ENCODE data around the gene PDLIM4. TPM values are rescaled to one million over a fixed set of nuclear protein-coding genes. Genes with fewer than 3 reads are reported as not detected.

Gene PDLIM4
- total RNA-seq, 2 experiments from 2014 or later = 2.3 TPM; not detected in 1

GRCh38 chr5:132277971-132278853 lies 20.7 kb downstream of the PDLIM4 start:
- ATAC-seq (no peak), DNase-seq (no peak)
- Mint-ChIP-seq H3K4me1 (no peaks in the 10 kb centered on the region), H3K27ac (no peak overlapping the region), H3K4me3 (no peak overlapping the region), H3K27me3 (peaks cover 15% of the 10 kb centered on the region), H3K36me3 (no peaks in the 10 kb centered on the region), H3K9me3 (ENCODE audit: low read depth) (no peaks in the 10 kb centered on the region)
- CTCF ChIA-PET = no interaction called here

- Mint-ChIP-seq H3K27me3 (peaks cover 10% of the 10 kb centered on the region), H3K27ac (no peak overlapping the region), H3K36me3 (no peaks in the 10 kb centered on the region), H3K4me1 (no peaks in the 10 kb centered on the region), H3K4me3 (no peak overlapping the region), H3K9me3 (ENCODE audit: low read depth) (no peaks in the 10 kb centered on the region)
- ATAC-seq = no peak
- no peak for DNase-seq
- CTCF ChIA-PET = interaction anchor here (0.6 to 3.8 kb wide), 4 partner anchors 8 to 221 kb away, joined by 3 to 11 read pairs (median 8); partner anchors contain the start of gene SLC22A4
Measured at GRCh38 chr5:132279801-132280200, 22.3 kb downstream of the PDLIM4 start.

- DNase-seq = no peak
- Mint-ChIP-seq H3K9me3 (ENCODE audit: low read depth) (no peaks in the 10 kb centered on the region), H3K36me3 (no peaks in the 10 kb centered on the region), H3K27me3 (peaks cover 10% of the 10 kb centered on the region), H3K27ac (no peak overlapping the region), H3K4me3 (no peak overlapping the region), H3K4me1 (no peaks in the 10 kb centered on the region)
- CTCF ChIA-PET = interaction anchor here (1.1 to 3.8 kb wide), 5 partner anchors 8 to 30 kb away, joined by 3 to 11 read pairs (median 4); partner anchors contain the start of gene SLC22A4
- no peak for ATAC-seq
Measured at GRCh38 chr5:132280371-132281240, 23.1 kb downstream of the PDLIM4 start.

- Mint-ChIP-seq H3K27me3 (peaks cover 10% of the 10 kb centered on the region), H3K36me3 (no peaks in the 10 kb centered on the region), H3K4me3 (no peak overlapping the region), H3K27ac (no peak overlapping the region), H3K4me1 (no peaks in the 10 kb centered on the region), H3K9me3 (ENCODE audit: low read depth) (no peaks in the 10 kb centered on the region)
- CTCF ChIA-PET = interaction anchor here (1.4 to 3.8 kb wide), 4 partner anchors 10 to 21 kb away, joined by 4 to 11 read pairs (median 8); partner anchors contain the start of gene SLC22A4
- ATAC-seq (no peak), DNase-seq (peak; percentile 31)
Measured at GRCh38 chr5:132281856-132282614, 24.5 kb downstream of the PDLIM4 start.

- ATAC-seq (no peak), DNase-seq (peak; percentile 34)
- CTCF ChIA-PET = interaction anchor here (0.8 kb wide), 1 partner anchor 10 kb away, joined by 4 read pairs; the partner anchor contains the start of gene SLC22A4
- H3K27me3 Mint-ChIP-seq = peaks cover 10% of the 10 kb centered on the region
- no peak overlapping the region for H3K27ac Mint-ChIP-seq
- H3K4me3 Mint-ChIP-seq = no peak overlapping the region
- no peaks in the 10 kb centered on the region for H3K36me3 Mint-ChIP-seq
- H3K4me1 Mint-ChIP-seq = no peaks in the 10 kb centered on the region
- H3K9me3 Mint-ChIP-seq (ENCODE audit: low read depth) = no peaks in the 10 kb centered on the region
Measured at GRCh38 chr5:132283423-132284043, 26.0 kb downstream of the PDLIM4 start.

DNA sequence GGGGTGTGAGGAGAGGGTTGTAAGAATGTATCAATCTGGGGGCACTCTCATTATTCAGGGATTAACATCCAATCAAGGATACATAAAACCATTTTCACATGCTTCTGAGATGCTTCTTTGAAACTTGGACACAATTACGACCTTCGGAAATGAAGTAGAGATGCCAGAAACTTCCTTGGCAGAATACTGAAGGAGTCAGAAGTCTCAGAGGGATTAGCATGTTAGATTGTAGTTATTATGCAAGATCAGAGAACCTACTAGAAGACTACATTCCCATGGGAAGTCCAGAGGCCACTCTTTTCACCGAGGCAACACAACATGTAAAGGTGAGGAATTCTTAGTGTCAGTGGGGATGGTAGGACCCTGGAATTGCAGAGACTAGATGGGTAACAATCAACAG lies 31.6 kb downstream of the PDLIM4 start:
- Mint-ChIP-seq H3K9me3 (ENCODE audit: low read depth) (no peaks in the 10 kb centered on the region), H3K4me3 (no peak overlapping the region), H3K27ac (no peak overlapping the region), H3K27me3 (no peaks in the 10 kb centered on the region), H3K36me3 (no peaks in the 10 kb centered on the region), H3K4me1 (peaks cover 4% of the 10 kb centered on the region)
- DNase-seq (no peak), ATAC-seq (no peak)
- CTCF ChIA-PET = interaction anchor here (1.2 kb wide), 1 partner anchor 17 kb away, joined by 4 read pairs; no protein-coding TSS in a partner anchor

GRCh38 chr5:132291026-132291425 lies 33.5 kb downstream of the PDLIM4 start:
- no peaks in the 10 kb centered on the region for H3K9me3 Mint-ChIP-seq (ENCODE audit: low read depth)
- H3K4me3 Mint-ChIP-seq = no peak overlapping the region
- no peaks in the 10 kb centered on the region for H3K27me3 Mint-ChIP-seq
- H3K36me3 Mint-ChIP-seq = no peaks in the 10 kb centered on the region
- CTCF ChIA-PET = interaction anchor here (0.8 to 1.6 kb wide), 4 partner anchors 10 to 53 kb away, joined by 3 to 6 read pairs (median 4); no protein-coding TSS in a partner anchor
- H3K27ac Mint-ChIP-seq = no peak overlapping the region
- ATAC-seq (no peak), DNase-seq (no peak)
- peaks cover 19% of the 10 kb centered on the region for H3K4me1 Mint-ChIP-seq

DNA sequence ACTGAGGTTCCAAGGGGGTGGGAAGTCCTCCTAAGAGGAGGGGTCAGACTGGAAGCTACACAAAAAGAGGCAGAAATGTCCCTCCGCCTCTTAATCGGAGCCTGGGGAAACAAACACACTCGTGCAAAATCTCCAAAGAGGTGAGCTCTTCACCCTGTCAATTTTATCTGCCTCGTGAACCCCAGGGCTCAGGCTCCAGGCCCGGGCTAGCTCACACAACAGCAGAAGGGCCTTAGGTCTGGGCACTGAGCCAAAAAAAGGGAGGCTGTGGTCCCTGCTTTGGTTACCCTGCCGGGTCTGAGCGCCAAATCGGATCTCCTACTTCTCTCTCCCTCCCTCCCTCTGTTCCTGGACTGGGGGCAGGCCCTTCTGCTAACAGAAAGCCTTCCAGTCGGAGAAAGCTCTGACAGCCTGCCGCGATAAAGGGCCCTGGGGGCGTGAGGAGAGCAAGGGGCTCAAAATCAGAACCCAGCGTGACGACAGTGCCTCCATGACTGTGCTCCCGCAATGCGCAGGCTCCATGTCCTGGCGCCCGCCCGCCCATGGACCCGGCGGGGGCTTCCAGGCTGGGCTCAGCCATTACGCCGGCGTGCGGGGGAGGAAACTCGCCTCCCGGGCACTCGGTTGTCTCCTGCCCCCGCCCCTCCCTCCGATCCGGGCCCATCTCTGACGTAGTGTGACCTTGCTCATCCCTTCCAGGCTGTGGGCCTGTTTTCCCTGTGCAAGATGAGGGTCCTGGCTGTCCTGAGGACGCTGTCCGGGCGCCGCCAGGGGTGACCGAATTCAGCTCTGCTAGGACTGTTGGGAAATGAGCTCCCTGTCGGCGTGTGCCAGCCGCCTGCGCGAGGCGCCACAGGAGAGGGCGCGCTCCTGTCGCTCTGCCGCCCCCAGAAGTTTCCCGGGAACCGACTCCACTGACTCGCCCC lies 35.8 kb downstream of the PDLIM4 start:
- peaks cover 21% of the 10 kb centered on the region for H3K4me1 Mint-ChIP-seq
- H3K36me3 Mint-ChIP-seq = no peaks in the 10 kb centered on the region
- H3K27me3 Mint-ChIP-seq = no peaks in the 10 kb centered on the region
- H3K9me3 Mint-ChIP-seq (ENCODE audit: low read depth) = no peaks in the 10 kb centered on the region
- DNase-seq = peak; percentile 77
- peak overlapping the region; percentile 80 for H3K27ac Mint-ChIP-seq
- peak overlapping the region; percentile 83 for H3K4me3 Mint-ChIP-seq
- ATAC-seq = peak; percentile 53
- CTCF ChIA-PET = interaction anchor here (0.9 to 2.7 kb wide), 17 partner anchors 8 to 218 kb away, joined by 3 to 12 read pairs (median 4); no protein-coding TSS in a partner anchor

DNA sequence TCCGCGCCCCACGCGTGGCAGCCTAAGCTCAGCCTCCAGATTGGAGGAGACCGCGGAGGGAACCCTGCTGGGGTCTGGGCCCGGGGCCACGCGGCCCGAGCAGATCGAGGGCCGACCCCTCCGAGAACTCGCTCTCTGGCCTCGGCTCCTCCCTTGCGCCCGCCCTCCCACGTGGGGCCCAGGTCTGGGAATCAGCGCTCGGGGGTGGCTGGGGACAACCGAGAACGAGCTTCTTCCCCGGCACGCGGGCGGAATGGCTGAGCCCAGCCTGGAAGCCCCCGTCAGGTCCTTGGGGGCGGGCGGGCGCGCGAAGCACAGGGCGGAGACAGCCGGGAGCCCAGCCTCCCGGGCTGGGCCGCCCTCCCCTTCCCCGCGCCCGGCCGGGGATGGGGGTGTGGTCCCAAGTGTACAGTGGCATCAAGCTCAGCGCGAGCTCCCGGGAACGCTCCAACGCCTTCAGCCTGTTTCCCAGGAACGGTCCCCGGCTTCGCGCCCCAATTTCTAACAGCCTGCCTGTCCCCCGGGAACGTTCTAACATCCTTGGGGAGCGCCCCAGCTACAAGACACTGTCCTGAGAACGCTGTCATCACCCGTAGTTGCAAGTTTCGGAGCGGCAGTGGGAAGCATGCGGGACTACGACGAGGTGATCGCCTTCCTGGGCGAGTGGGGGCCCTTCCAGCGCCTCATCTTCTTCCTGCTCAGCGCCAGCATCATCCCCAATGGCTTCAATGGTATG lies 36.7 kb downstream of the PDLIM4 start, which contains the start of gene SLC22A4:
SLC22A4 (plus strand) TSS at position 403 of the 736 bp plus-strand sequence; CDS start at position 626, 223 bp downstream.
- peak; percentile 81 for DNase-seq
- ATAC-seq = peak; percentile 84
- Mint-ChIP-seq H3K27me3 (no peaks in the 10 kb centered on the region), H3K4me3 (peak within 1 kb of the TSS; percentile 83), H3K4me1 (peaks cover 21% of the 10 kb centered on the region), H3K9me3 (ENCODE audit: low read depth) (no peaks in the 10 kb centered on the region), H3K27ac (peak within 1 kb of the TSS; percentile 80), H3K36me3 (no peaks in the 10 kb centered on the region)
- CTCF ChIA-PET = interaction anchor here (0.6 to 2.7 kb wide), 16 partner anchors 9 to 231 kb away, joined by 3 to 12 read pairs (median 4); no protein-coding TSS in a partner anchor

DNA sequence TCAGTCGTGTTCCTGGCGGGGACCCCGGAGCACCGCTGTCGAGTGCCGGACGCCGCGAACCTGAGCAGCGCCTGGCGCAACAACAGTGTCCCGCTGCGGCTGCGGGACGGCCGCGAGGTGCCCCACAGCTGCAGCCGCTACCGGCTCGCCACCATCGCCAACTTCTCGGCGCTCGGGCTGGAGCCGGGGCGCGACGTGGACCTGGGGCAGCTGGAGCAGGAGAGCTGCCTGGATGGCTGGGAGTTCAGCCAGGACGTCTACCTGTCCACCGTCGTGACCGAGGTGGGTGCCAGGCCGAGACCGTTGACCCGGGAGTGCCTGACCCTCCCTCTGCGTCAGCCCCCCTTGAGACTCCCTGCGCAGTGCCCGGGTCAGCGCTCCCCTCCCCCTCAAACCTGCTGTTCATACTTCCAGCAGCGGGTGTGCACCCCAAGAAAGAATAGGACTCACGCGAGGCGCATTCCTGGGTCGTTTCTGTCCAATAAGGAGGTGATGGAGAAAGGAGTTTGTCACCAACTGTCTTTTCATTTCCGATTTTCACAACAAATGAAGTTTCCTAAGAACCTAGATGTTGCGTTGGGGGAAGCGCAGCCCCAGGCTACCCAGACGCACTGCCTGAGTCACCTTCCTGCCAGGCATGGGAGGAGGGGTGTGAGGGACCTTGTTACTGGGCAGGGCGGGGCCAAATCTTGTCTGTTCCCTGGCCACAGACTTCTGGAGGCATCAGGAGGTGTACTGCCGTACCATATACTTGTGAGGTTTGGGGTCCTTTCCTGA lies 37.4 kb downstream of the PDLIM4 start:
- DNase-seq (peak; percentile 81), ATAC-seq (peak; percentile 52)
- peak overlapping the region; percentile 73 for H3K27ac Mint-ChIP-seq
- H3K36me3 Mint-ChIP-seq = no peaks in the 10 kb centered on the region
- peak overlapping the region; percentile 83 for H3K4me3 Mint-ChIP-seq
- H3K27me3 Mint-ChIP-seq = no peaks in the 10 kb centered on the region
- CTCF ChIA-PET = interaction anchor here (2.4 to 2.7 kb wide), 4 partner anchors 14 to 91 kb away, joined by 6 to 12 read pairs (median 11); no protein-coding TSS in a partner anchor
- H3K4me1 Mint-ChIP-seq = peaks cover 21% of the 10 kb centered on the region
- no peaks in the 10 kb centered on the region for H3K9me3 Mint-ChIP-seq (ENCODE audit: low read depth)
